Ishikawa (cell line): ENCODE data around the gene EIF2B1.

Experiments used
- CEBPB ChIP-seq: IDR thresholded peaks from 2 replicates; pipeline ENCODE4 v1.6.1; 2012
- CREB1 ChIP-seq: IDR thresholded peaks from 2 replicates; pipeline ENCODE4 v1.6.1; 2012; ENCODE audit warnings: low read depth
- EGR1 ChIP-seq: IDR thresholded peaks from 2 replicates; pipeline ENCODE4 v1.6.1; 2012
- EP300 ChIP-seq: IDR thresholded peaks from 2 replicates; pipeline ENCODE4 v1.6.1; 2012; ENCODE audit warnings: borderline replicate concordance
- FOXM1 ChIP-seq: IDR thresholded peaks from 2 replicates; pipeline ENCODE4 v1.6.1; 2012; ENCODE audit warnings: low read depth, borderline replicate concordance
- NFIC ChIP-seq: IDR thresholded peaks from 2 replicates; pipeline ENCODE4 v1.6.1; 2012
- RAD21 ChIP-seq: IDR thresholded peaks from 2 replicates; pipeline ENCODE4 v1.6.1; 2012; ENCODE audit warnings: low read depth
- TAF1 ChIP-seq: IDR thresholded peaks from 2 replicates; pipeline ENCODE4 v1.6.1; 2012; ENCODE audit warnings: low read depth, mild to moderate bottlenecking
- TCF12 ChIP-seq: IDR thresholded peaks from 2 replicates; pipeline ENCODE4 v1.6.1; 2012; ENCODE audit warnings: low read depth
- TEAD4 ChIP-seq: IDR thresholded peaks from 2 replicates; pipeline ENCODE4 v1.6.1; 2012
- YY1 ChIP-seq: IDR thresholded peaks from 2 replicates; pipeline ENCODE4 v1.6.1; 2012; ENCODE audit warnings: low read depth
- ZBTB7A ChIP-seq: IDR thresholded peaks from 2 replicates; pipeline ENCODE4 v1.6.1; 2012; ENCODE audit warnings: low read depth
- TF ChIP-seq, protein P1 (sequence below): IDR thresholded peaks from 2 replicates; pipeline ENCODE4 v1.6.1; 2012; ENCODE audit warnings: low read depth, mild to moderate bottlenecking
- TF ChIP-seq, protein P2 (sequence below): IDR thresholded peaks from 2 replicates; pipeline ENCODE4 v1.6.1; 2012
- TF ChIP-seq, protein P3 (sequence below): IDR thresholded peaks from 2 replicates; pipeline ENCODE4 v1.6.1; 2012

Gene EIF2B1

DNA sequence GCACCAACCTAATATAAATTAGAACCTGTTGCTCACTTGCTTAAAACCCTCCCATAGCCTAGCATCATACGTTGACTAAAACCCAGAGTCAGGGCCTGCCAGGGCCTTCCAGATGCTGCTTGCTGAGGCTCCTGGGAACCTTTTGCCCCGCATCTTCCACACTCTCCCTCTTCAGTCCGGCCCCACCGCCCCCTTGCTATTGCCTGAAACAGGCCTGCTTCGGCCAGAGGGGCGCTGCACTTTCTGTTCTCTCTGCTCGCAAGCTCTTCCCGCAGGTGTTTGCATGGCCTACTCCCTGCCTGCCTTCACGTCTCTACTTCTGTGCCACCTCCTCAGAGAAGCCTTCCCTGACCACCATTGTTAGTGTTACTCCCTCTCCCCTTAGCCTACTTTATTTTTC is 23.7 kb upstream of the EIF2B1 start:
- TF ChIP-seq RAD21 = no peak
- no peak for TF ChIP-seq EGR1
- TF ChIP-seq CREB1 = no peak
- TF ChIP-seq, protein P1, sequence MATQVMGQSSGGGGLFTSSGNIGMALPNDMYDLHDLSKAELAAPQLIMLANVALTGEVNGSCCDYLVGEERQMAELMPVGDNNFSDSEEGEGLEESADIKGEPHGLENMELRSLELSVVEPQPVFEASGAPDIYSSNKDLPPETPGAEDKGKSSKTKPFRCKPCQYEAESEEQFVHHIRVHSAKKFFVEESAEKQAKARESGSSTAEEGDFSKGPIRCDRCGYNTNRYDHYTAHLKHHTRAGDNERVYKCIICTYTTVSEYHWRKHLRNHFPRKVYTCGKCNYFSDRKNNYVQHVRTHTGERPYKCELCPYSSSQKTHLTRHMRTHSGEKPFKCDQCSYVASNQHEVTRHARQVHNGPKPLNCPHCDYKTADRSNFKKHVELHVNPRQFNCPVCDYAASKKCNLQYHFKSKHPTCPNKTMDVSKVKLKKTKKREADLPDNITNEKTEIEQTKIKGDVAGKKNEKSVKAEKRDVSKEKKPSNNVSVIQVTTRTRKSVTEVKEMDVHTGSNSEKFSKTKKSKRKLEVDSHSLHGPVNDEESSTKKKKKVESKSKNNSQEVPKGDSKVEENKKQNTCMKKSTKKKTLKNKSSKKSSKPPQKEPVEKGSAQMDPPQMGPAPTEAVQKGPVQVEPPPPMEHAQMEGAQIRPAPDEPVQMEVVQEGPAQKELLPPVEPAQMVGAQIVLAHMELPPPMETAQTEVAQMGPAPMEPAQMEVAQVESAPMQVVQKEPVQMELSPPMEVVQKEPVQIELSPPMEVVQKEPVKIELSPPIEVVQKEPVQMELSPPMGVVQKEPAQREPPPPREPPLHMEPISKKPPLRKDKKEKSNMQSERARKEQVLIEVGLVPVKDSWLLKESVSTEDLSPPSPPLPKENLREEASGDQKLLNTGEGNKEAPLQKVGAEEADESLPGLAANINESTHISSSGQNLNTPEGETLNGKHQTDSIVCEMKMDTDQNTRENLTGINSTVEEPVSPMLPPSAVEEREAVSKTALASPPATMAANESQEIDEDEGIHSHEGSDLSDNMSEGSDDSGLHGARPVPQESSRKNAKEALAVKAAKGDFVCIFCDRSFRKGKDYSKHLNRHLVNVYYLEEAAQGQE = no peak
- no peak for TF ChIP-seq ZBTB7A
- no peak for TF ChIP-seq YY1
- TF ChIP-seq, protein P2, sequence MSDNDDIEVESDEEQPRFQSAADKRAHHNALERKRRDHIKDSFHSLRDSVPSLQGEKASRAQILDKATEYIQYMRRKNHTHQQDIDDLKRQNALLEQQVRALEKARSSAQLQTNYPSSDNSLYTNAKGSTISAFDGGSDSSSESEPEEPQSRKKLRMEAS = no peak
- TF ChIP-seq TCF12 = no peak
- no peak for TF ChIP-seq EP300
- no peak for TF ChIP-seq TEAD4

DNA sequence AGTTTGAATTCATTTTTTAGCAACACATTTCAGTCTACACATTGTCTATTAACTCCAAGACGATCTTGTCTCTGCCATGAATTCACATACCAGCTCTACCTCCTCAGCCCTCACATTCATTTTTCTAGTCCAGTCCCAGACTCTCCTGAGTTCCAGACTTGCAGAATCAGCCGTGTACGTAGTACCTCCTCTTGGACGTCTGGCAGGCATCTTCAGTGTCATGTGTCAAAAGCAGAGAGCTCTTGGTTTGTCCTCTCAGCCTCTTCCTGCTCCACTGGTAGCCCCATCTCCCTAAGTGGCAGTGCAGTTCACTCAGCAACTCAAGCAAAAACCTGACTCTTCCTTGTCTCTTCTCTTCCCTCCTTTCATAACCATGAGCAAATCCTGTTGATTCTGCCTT is 22.9 kb upstream of the EIF2B1 start:
- TF ChIP-seq TEAD4 (no peak), FOXM1 (no peak), EGR1 (no peak), ZBTB7A (no peak), YY1 (no peak), TAF1 (no peak), EP300 (no peak), CEBPB (no peak), TCF12 (no peak)
- TF ChIP-seq, protein P1 = no peak
- TF ChIP-seq, protein P2 = no peak

DNA sequence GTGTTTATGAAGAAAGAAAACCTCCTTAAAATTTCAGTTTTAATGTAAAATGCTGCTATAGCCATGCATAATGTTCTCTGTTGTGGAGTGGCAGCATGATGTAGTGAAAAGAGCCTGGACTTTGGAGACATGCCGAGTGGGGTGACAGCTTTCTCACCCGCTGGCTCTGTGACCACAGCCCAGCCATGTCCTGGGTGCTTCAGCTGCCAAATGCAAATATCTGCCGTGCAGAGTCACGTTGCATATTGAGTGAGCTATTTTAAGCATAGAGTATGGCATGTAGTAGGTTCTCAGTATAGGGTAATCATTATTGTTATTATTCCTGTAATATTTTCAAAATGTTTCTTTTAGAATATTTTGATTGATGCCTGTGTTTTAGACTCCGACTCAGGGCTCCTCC is 21.9 kb upstream of the EIF2B1 start:
- TF ChIP-seq TCF12 (no peak), YY1 (no peak), RAD21 (no peak), EP300 (no peak), FOXM1 (no peak), NFIC (no peak), TAF1 (no peak), CREB1 (no peak), EGR1 (no peak), TEAD4 (no peak), ZBTB7A (no peak), CEBPB (no peak)
- TF ChIP-seq, protein P3, sequence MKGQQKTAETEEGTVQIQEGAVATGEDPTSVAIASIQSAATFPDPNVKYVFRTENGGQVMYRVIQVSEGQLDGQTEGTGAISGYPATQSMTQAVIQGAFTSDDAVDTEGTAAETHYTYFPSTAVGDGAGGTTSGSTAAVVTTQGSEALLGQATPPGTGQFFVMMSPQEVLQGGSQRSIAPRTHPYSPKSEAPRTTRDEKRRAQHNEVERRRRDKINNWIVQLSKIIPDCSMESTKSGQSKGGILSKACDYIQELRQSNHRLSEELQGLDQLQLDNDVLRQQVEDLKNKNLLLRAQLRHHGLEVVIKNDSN = no peak
- TF ChIP-seq, protein P2 = no peak
- TF ChIP-seq, protein P1 = no peak

DNA sequence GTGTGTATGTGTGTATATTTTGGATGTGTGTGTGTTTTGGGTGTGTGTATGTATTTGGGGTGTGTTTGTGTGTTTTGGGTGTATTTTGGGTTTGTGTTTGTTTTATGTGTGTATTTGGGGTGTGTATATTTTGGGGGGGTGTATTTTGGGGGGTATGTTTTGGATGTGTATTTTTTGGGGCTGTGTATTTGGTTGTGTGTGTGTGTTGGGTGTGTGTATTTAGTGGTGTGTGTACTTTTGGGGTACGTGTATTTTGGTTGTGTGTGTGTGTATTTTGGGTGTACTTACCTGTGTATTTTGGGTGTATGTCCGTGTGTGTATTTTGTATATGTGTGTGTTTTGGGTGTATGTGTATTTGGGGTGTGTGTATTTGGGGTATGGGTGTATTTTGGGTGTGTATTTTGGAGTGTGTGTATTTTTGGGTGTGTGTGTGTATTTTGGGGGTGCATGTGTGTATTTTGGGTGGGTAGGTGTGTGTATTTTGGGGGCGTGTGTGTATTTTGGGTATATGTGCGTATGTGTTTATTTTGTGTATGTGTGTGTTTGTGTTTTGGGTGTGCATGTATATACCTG is 20.7 kb upstream of the EIF2B1 start:
- TF ChIP-seq ZBTB7A (no peak), RAD21 (no peak), TEAD4 (no peak), TAF1 (no peak), EP300 (no peak), NFIC (no peak), FOXM1 (no peak), TCF12 (no peak)

DNA sequence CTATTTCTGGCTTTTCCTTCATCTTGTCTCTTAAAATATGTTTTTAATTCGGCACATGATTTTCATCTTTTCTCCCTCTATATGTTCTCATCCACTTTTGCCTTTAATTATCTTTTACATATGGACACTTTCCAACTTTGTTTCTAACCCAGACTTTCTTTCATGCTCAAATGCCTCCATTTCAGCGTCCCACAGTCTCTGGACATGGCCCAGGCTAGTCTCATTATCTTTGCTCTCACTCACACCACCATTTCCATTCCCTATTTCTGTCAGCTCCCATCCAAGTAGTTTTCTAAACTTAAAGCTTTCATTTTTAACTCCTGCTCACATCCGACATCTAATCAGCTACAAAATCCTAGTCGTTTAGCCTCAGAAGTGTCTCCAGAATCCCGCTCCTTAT is 14.9 kb upstream of the EIF2B1 start:
- TF ChIP-seq, protein P1 = no peak
- TF ChIP-seq NFIC (no peak), FOXM1 (no peak), TAF1 (no peak), CEBPB (no peak), TEAD4 (no peak), ZBTB7A (no peak), RAD21 (no peak), EP300 (no peak), EGR1 (no peak), TCF12 (no peak), YY1 (no peak), CREB1 (no peak)
- TF ChIP-seq, protein P2 = no peak
- TF ChIP-seq, protein P3 = no peak
